ENCODE data around the gene PRMT7.
A peak's percentile ranks its signal among the peaks of the same experiment; 100 is the strongest.

Gene PRMT7

GRCh38 chr16:68274441-68274840 is 36.4 kb upstream of the PRMT7 start:
- no peak for TF ChIP-seq CTCF (IDR thresholded peaks at IDR 0.05; ENCODE audit: control extremely low read depth, extremely low read depth, low read depth, missing control alignments)
- ChIA-PET POLR2A (no interaction called here), CTCF (interaction anchor here (1.0 to 13.4 kb wide), 9 partner anchors 11 to 61 kb away, joined by 3 to 153 read pairs (median 4); partner anchors contain the start of genes PRMT7, SLC7A6 and SLC7A6OS)
- no peak for DNase-seq (ENCODE audit: extremely low spot score)

GRCh38 chr16:68275611-68276191 is 35.1 kb upstream of the PRMT7 start:
- DNase-seq (ENCODE audit: extremely low spot score) = peak; percentile 64
- CTCF ChIA-PET = interaction anchor here (1.1 to 13.4 kb wide), 6 partner anchors 9 to 24 kb away, joined by 3 to 153 read pairs (median 4); partner anchors contain the start of gene SLC7A6
- TF ChIP-seq CTCF (IDR thresholded peaks at IDR 0.05; ENCODE audit: control extremely low read depth, extremely low read depth, low read depth, missing control alignments) = no peak
- POLR2A ChIA-PET = interaction anchor here (0.7 to 1.1 kb wide), 2 partner anchors 35 to 292 kb away, joined by 4 to 7 read pairs; partner anchors contain the start of genes PRMT7 and SLC7A6OS

DNA sequence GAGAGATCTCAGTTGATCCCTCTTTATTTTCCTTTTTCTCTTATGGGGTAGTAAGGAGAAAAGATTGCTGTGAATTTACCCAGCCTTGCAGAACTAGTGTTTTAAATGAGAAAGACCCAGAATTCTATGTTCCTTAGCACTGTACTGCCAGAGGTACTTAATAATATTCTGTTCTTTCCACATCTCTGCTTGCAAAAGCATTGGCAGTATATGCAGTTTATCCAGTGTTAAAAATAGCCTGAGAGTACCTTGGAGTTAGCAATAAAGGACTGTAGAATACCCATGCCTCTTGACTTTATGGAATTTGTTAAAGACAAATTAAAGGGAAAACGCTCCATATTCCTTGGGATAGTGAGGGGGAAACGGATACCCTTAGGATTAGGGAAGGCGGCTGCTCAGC is 34.6 kb upstream of the PRMT7 start:
- POLR2A ChIA-PET = interaction anchor here (1.1 kb wide), 1 partner anchor 35 kb away, joined by 4 read pairs; the partner anchor contains the start of genes PRMT7 and SLC7A6OS
- no peak for DNase-seq (ENCODE audit: extremely low spot score)
- TF ChIP-seq CTCF (IDR thresholded peaks at IDR 0.05; ENCODE audit: control extremely low read depth, extremely low read depth, low read depth, missing control alignments) = no peak
- CTCF ChIA-PET = interaction anchor here (1.1 to 13.4 kb wide), 4 partner anchors 9 to 18 kb away, joined by 3 to 153 read pairs (median 4); partner anchors contain the start of gene SLC7A6

GRCh38 chr16:68279726-68280558 is 30.9 kb upstream of the PRMT7 start:
- no peak for TF ChIP-seq CTCF (IDR thresholded peaks at IDR 0.05; ENCODE audit: control extremely low read depth, extremely low read depth, low read depth, missing control alignments)
- ChIA-PET CTCF (interaction anchor here (1.6 to 13.4 kb wide), 4 partner anchors 9 to 48 kb away, joined by 3 to 153 read pairs (median 7); partner anchors contain the start of gene SLC7A6), POLR2A (interaction anchor here (0.5 kb wide), 1 partner anchor 56 kb away, joined by 3 read pairs; no protein-coding TSS in a partner anchor)
- no peak for DNase-seq (ENCODE audit: extremely low spot score)

- no peak for TF ChIP-seq CTCF (IDR thresholded peaks at IDR 0.05; ENCODE audit: control extremely low read depth, extremely low read depth, low read depth, missing control alignments)
These were observed 29.3 kb upstream of the PRMT7 start for GRCh38 chr16:68281368-68282063.

DNA sequence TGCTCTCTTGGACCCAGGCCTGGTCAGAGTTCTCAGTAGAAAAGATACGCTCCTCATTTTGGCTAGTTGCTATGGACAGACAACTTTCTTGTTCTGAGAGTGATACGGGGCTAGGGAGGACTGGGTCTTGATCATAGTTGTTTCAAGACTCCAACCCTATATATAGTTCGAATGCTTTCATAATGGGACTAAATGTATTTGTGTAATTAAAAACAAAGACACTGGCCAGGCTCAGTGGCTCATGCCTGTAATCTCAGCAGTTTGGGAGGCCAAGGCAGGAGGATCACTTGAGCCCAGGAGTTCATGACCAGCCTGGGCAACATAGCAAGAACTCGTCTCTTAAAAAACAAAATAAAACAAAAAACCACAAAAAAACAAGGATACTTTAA is 28.8 kb upstream of the PRMT7 start:
- TF ChIP-seq CTCF (IDR thresholded peaks at IDR 0.05; ENCODE audit: control extremely low read depth, extremely low read depth, low read depth, missing control alignments) = no peak
- ChIA-PET POLR2A (no interaction called here), CTCF (interaction anchor here (4.5 to 15.4 kb wide), 4 partner anchors 13 to 47 kb away, joined by 26 to 268 read pairs (median 92); partner anchors contain the start of gene SLC7A6)
- no peak for DNase-seq (ENCODE audit: extremely low spot score)

More at GRCh38 chr16:68281368-68282063, 29.3 kb upstream of the PRMT7 start:
- CTCF ChIA-PET = interaction anchor here (13.4 kb wide), 1 partner anchor 19 kb away, joined by 153 read pairs; the partner anchor contains the start of gene SLC7A6
- DNase-seq (ENCODE audit: extremely low spot score) = no peak
- POLR2A ChIA-PET = no interaction called here

All from GM10248 (cell line).